ENCODE data around the gene GATD1. TPM values are rescaled to one million over a fixed set of nuclear protein-coding genes. Genes with fewer than 3 reads are reported as not detected.
A peak's percentile ranks its signal among the peaks of the same experiment; 100 is the strongest.

GATD1 gene
- total and polyA plus RNA-seq, 9 of the 15 experiments (the other 6 are each of a cell fraction or from before 2014, with no cell fraction given) = 2.8 to 144 (median 36.9) TPM

GRCh38 chr11:747158-748006 is 29.9 kb downstream of the GATD1 start, which contains the start of gene TALDO1 (continued):
- no peak for TF ChIP-seq ZNF232 (CRISPR knock-in tag; IDR thresholded peaks at IDR 0.05)
- TF ChIP-seq ZFP91 (CRISPR knock-in tag; IDR thresholded peaks at IDR 0.05) = no peak
- TF ChIP-seq ZKSCAN1 (IDR thresholded peaks at IDR 0.05; ENCODE audit: low read depth, low read length) = no peak
- peak; percentile 100 for TF ChIP-seq CTBP1 (IDR thresholded peaks at IDR 0.05; ENCODE audit: borderline replicate concordance)
- TF ChIP-seq SMAD3 (CRISPR knock-in tag; conservative IDR thresholded peaks at IDR 0.05) = no peak
- TF ChIP-seq MCM7 (IDR thresholded peaks at IDR 0.05) = no peak
- peak in 1 of 2 experiments; percentile 57; a peak in 1 of 4 replicates for TF ChIP-seq SIN3A (IDR thresholded peaks at IDR 0.05; ENCODE audit: borderline replicate concordance in 2 of 2, control insufficient read depth in 1 of 2, low read depth in 2 of 2, low read length in 2 of 2)
- TF ChIP-seq ZNF197 (CRISPR knock-in tag; IDR thresholded peaks at IDR 0.05; ENCODE audit: low read depth) = no peak
- peak in 1 of 2 experiments; percentile 67; a peak in 1 of 4 replicates for TF ChIP-seq TEAD1 (CRISPR knock-in tag; IDR thresholded peaks at IDR 0.05)
- 0 out of 2 replicates have a peak, but pooled peaks have one; percentile 3 for TF ChIP-seq EP300 (IDR thresholded peaks at IDR 0.05; ENCODE audit: low read length)
- TF ChIP-seq HNRNPUL1 (IDR thresholded peaks at IDR 0.05; ENCODE audit: low read length) = no peak
- TF ChIP-seq NRF1 (conservative IDR thresholded peaks at IDR 0.05 in 1 of 2, IDR thresholded peaks at IDR 0.05 in 1 of 2) = peak; percentile 88 to 90
- peak; percentile 41 for TF ChIP-seq GMEB1 (CRISPR knock-in tag; IDR thresholded peaks at IDR 0.05)
- TF ChIP-seq DEAF1 (CRISPR knock-in tag; IDR thresholded peaks at IDR 0.05) = no peak
- TF ChIP-seq TFAP4 (CRISPR knock-in tag; IDR thresholded peaks at IDR 0.05; ENCODE audit: borderline replicate concordance) = peak; percentile 68; the same call in 1 of the 2 replicates
- no peak for TF ChIP-seq ILK (tag; IDR thresholded peaks at IDR 0.05; ENCODE audit: borderline replicate concordance, low read depth)
- peak; percentile 63; the same call in 1 of the 2 replicates for TF ChIP-seq ATF7 (IDR thresholded peaks at IDR 0.05)
- no peak for TF ChIP-seq SAFB2 (IDR thresholded peaks at IDR 0.05; ENCODE audit: borderline replicate concordance, low read depth, low read length, severe bottlenecking)
- no peak for TF ChIP-seq MTF1 (CRISPR knock-in tag; IDR thresholded peaks at IDR 0.05; ENCODE audit: borderline replicate concordance)
- TF ChIP-seq ZBTB26 (CRISPR knock-in tag; IDR thresholded peaks at IDR 0.05) = no peak

Data from K562 (cell line).